D721Med (cell line): ENCODE results near the gene GRK2.

Experiments
- DNase-seq: peaks from one replicate; pipeline ENCODE4 v3.0.0; 2011; ENCODE audit warnings: low spot score; ENCODE audit not compliant: insufficient read length
- FAIRE-seq: peaks from 2 replicates; lab custom pipeline; 2011; peaks lifted over from hg19 to GRCh38; lab: Jason Lieb, UNC
- CTCF ChIP-seq: IDR thresholded peaks from 2 replicates; pipeline ENCODE4 v1.5.1; 2012; ENCODE audit warnings: mild to moderate bottlenecking, control low read depth; ENCODE audit not compliant: insufficient read depth; ENCODE audit errors: missing control alignments

GRK2 gene

GRCh38 chr11:67289651-67290479, 23.6 kb downstream of the GRK2 start:
- FAIRE-seq: no peak
- no peak for TF ChIP-seq CTCF
- DNase-seq: no peak

DNA sequence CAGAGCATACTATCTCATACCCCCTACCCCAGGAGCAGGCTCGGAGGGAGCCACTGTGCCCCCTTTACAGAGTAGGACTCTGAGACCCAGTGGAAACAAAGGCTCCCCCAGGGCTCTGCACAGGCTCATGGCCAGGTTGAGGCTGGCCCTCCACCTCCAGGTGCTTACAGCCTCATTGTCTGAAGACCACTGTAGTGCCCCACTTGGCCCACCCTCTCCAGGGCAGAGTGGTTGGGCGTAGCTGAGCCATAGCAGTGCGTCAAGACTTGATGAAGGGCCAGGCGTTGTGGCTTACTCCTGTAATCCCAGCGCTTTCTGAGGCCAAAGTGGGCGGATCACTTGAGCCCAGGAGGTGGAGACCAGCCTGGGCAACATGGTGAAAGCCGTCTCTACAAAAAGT, 24.5 kb downstream of the GRK2 start:
- no peak for DNase-seq
- TF ChIP-seq CTCF: no peak
- no peak for FAIRE-seq

GRCh38 chr11:67291481-67292381, 25.5 kb downstream of the GRK2 start:
- DNase-seq: no peak
- no peak for FAIRE-seq

GRCh38 chr11:67292671-67293070, 26.4 kb downstream of the GRK2 start:
- FAIRE-seq (no peak), DNase-seq (no peak)

More at GRCh38 chr11:67291481-67292381, 25.5 kb downstream of the GRK2 start:
- no peak for TF ChIP-seq CTCF

DNA sequence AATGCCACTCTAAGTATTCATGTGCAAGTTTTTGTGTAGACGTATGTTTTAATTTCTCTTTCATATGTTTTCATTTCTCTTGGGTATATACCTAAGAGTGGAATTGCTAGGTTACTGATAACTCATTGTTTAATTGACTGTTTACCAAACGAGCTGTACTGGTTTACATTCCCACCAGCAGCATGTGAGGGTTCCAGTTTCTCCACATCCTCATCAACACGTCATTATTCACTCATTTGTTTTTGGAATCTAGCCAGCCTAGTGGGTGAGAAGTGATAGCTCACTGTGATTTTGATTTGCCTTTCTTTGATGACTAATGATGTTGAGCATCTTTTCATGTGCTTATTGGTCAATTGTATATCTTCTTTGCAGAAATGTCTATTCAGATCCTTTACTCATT, 26.8 kb downstream of the GRK2 start:
- no peak for FAIRE-seq
- no peak for DNase-seq
- TF ChIP-seq CTCF: no peak

More at GRCh38 chr11:67292671-67293070, 26.4 kb downstream of the GRK2 start:
- TF ChIP-seq CTCF: no peak

- no peak for TF ChIP-seq CTCF
- no peak for DNase-seq
- FAIRE-seq: no peak
These were observed 29.6 kb downstream of the GRK2 start for GRCh38 chr11:67295846-67296245.
